Astrocyte (in vitro differentiated cells and primary cell): ENCODE data around the gene SETD6. TPM values are rescaled to one million over a fixed set of nuclear protein-coding genes. Genes with fewer than 3 reads are reported as not detected.

ENCODE experiments used
- DNase-seq: peaks from one replicate; pipeline ENCODE4 v3.0.0-alpha.2; 2010; ENCODE audit warnings: low read depth
- FAIRE-seq: peaks from 2 replicates; lab custom pipeline; 2011; peaks lifted over from hg19 to GRCh38; lab: Jason Lieb, UNC
- H2AFZ ChIP-seq: 2 replicates; pipeline ENCODE4 v1.6.0; 2012; ENCODE audit warnings: low read depth, low read length, inconsistent platforms
- H3K27ac ChIP-seq: 2 replicates; pipeline ENCODE4 v1.5.1; 2011; ENCODE audit warnings: low read depth, low read length, inconsistent platforms
- H3K27me3 ChIP-seq: 2 replicates; pipeline ENCODE4 v1.6.0; 2011; ENCODE audit warnings: low read length, inconsistent platforms; ENCODE audit not compliant: insufficient read depth
- H3K36me3 ChIP-seq: 2 replicates; pipeline ENCODE4 v1.5.1; 2011; ENCODE audit warnings: low read length, inconsistent platforms; ENCODE audit not compliant: insufficient read depth
- H3K4me1 ChIP-seq: 2 replicates; pipeline ENCODE4 v1.5.1; 2011; ENCODE audit warnings: low read length, inconsistent platforms; ENCODE audit not compliant: insufficient read depth
- H3K4me2 ChIP-seq: 2 replicates; pipeline ENCODE4 v1.6.0; 2012; ENCODE audit warnings: low read length, inconsistent platforms
- H3K4me3 ChIP-seq: 2 replicates; pipeline ENCODE4 v1.5.1; 2011; ENCODE audit warnings: low read depth, mild to moderate bottlenecking, low read length, inconsistent platforms; ENCODE audit not compliant: insufficient read depth
- H3K79me2 ChIP-seq: 2 replicates; pipeline ENCODE4 v1.6.0; 2012; ENCODE audit warnings: mild to moderate bottlenecking, low read length, inconsistent platforms; ENCODE audit not compliant: insufficient read depth
- H3K9ac ChIP-seq: 2 replicates; pipeline ENCODE4 v1.6.0; 2012; ENCODE audit warnings: mild to moderate bottlenecking, low read length, inconsistent platforms
- H3K9me3 ChIP-seq: 2 replicates; pipeline ENCODE4 v1.5.1; 2012; ENCODE audit warnings: low read depth, mild to moderate bottlenecking, low read length, inconsistent platforms; ENCODE audit not compliant: insufficient read depth
- H4K20me1 ChIP-seq: 2 replicates; pipeline ENCODE4 v1.6.0; 2012; ENCODE audit warnings: low read length, inconsistent platforms; ENCODE audit not compliant: insufficient read depth
- H3K27ac Mint-ChIP-seq: one replicate; pipeline ENCODE4 v1.8.0; 2021; ENCODE audit warnings: mild to moderate bottlenecking, mixed read lengths; ENCODE audit not compliant: unreplicated experiment
- H3K27me3 Mint-ChIP-seq: one replicate; pipeline ENCODE4 v1.8.0; 2021; ENCODE audit warnings: low read depth, mixed read lengths; ENCODE audit not compliant: unreplicated experiment
- H3K36me3 Mint-ChIP-seq: one replicate; pipeline ENCODE4 v1.8.0; 2021; ENCODE audit warnings: low read depth, mixed read lengths; ENCODE audit not compliant: unreplicated experiment
- H3K4me1 Mint-ChIP-seq: one replicate; pipeline ENCODE4 v1.8.0; 2021; ENCODE audit warnings: low read depth, mixed read lengths; ENCODE audit not compliant: unreplicated experiment
- H3K4me3 Mint-ChIP-seq: one replicate; pipeline ENCODE4 v1.8.0; 2021; ENCODE audit warnings: mild to moderate bottlenecking, moderate library complexity, mixed read lengths; ENCODE audit not compliant: unreplicated experiment
- H3K9me3 Mint-ChIP-seq: one replicate; pipeline ENCODE4 v1.8.0; 2021; ENCODE audit warnings: mild to moderate bottlenecking, mixed read lengths; ENCODE audit not compliant: unreplicated experiment
- EZH2 ChIP-seq: IDR thresholded peaks from 2 replicates; pipeline ENCODE4 v1.6.1; 2012; ENCODE audit warnings: mild to moderate bottlenecking, low read length, inconsistent platforms; ENCODE audit not compliant: insufficient read depth
- total RNA-seq: library from RNA; stranded (reverse); gene quantifications from 2 replicates; pipeline ENCODE4 v1.2.1, GENCODE V29; 2021
- TF ChIP-seq, protein P1 (sequence below): IDR thresholded peaks from 2 replicates; pipeline ENCODE4 v1.5.1; 2011; ENCODE audit warnings: low read depth, mild to moderate bottlenecking, inconsistent platforms, low read length, moderate library complexity; ENCODE audit not compliant: insufficient read depth

Gene SETD6
- total RNA-seq, 1 donor from 2014 or later, result 6.7 TPM

DNA sequence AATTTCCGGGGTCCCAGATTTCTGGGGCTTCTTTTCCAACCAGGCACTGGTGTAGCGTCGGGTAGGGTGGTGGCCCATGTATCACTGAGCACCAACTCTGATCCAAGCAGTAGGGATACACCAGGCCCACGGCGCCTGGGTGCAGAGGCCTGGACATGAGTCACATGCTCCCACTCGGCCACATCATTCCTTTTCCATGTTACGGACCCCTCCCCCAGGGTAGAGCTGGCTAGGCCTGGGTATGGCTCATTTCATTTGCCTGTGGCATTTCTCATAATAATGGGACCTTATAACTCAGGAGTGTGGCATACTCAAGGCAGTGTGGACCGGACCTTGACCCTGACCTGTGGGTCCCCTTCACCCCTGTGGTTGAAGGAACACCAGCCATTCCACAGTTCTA, 33.4 kb upstream of the SETD6 start:
- TF ChIP-seq, protein P1, sequence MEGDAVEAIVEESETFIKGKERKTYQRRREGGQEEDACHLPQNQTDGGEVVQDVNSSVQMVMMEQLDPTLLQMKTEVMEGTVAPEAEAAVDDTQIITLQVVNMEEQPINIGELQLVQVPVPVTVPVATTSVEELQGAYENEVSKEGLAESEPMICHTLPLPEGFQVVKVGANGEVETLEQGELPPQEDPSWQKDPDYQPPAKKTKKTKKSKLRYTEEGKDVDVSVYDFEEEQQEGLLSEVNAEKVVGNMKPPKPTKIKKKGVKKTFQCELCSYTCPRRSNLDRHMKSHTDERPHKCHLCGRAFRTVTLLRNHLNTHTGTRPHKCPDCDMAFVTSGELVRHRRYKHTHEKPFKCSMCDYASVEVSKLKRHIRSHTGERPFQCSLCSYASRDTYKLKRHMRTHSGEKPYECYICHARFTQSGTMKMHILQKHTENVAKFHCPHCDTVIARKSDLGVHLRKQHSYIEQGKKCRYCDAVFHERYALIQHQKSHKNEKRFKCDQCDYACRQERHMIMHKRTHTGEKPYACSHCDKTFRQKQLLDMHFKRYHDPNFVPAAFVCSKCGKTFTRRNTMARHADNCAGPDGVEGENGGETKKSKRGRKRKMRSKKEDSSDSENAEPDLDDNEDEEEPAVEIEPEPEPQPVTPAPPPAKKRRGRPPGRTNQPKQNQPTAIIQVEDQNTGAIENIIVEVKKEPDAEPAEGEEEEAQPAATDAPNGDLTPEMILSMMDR, result no peak
- TF ChIP-seq EZH2, result no peak
- FAIRE-seq, result no peak
- no peaks in the 10 kb centered on the region for H3K36me3 Mint-ChIP-seq

DNA sequence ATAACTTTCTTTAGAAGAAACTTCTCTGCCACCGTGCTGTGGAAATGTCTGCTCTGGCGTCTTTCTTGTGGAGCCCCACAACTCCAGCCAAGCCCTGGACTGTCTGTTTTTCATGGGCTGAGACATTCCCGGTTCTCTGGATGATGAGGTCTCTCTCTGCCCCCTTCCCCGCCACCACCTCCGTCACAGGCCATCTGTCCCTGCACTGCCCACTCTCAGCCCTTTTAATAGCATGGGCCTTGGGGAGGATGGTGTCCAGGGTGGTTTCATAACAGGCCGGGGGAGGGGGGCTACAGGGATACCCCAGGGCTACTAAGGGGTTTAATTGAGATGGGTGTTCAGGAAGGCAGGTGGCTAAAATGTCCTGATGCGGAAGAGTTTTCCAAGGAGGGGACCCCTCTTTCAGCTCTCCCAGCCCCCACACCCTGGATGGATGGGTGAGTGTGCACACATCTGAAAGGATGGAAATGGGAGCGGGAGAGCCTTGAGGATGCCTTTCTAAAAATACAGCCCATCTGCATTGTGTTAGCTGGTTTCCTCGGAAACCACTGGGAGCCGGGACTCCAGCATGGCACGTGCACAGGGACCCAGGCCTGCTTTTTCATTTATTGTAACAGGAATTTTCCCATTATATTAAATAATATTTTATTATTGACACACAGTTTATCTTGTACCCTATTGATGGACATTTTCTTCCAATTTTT, 30.0 kb upstream of the SETD6 start:
- no peak overlapping the region for H3K4me3 Mint-ChIP-seq
- no peaks in the 10 kb centered on the region for H3K79me2 ChIP-seq
- FAIRE-seq (no peak), DNase-seq (no peak)
- no peak overlapping the region for H3K4me3 ChIP-seq
- no peak overlapping the region for H3K27ac Mint-ChIP-seq
- H3K27ac ChIP-seq, result no peak overlapping the region
- TF ChIP-seq, protein P1, result no peak
- TF ChIP-seq EZH2, result no peak
- H3K9ac ChIP-seq, result no peak overlapping the region
- peaks cover 2% of the 10 kb centered on the region for H3K4me1 Mint-ChIP-seq
- H3K36me3 Mint-ChIP-seq, result no peaks in the 10 kb centered on the region
- no peaks in the 10 kb centered on the region for H3K9me3 Mint-ChIP-seq
- H3K4me1 ChIP-seq, result peaks cover 4% of the 10 kb centered on the region
- no peaks in the 10 kb centered on the region for H3K36me3 ChIP-seq
- no peaks in the 10 kb centered on the region for H3K27me3 ChIP-seq
- peaks cover 16% of the 10 kb centered on the region for H3K27me3 Mint-ChIP-seq
- no peak overlapping the region for H3K4me2 ChIP-seq
- H3K9me3 ChIP-seq, result no peaks in the 10 kb centered on the region
- H2AFZ ChIP-seq, result no peak overlapping the region
- H4K20me1 ChIP-seq, result no peaks in the 10 kb centered on the region

More for the DNA sequence above, 33.4 kb upstream of the SETD6 start:
- Histone ChIP-seq H4K20me1 (no peaks in the 10 kb centered on the region), H3K4me1 (peaks cover 4% of the 10 kb centered on the region), H2AFZ (peak overlapping the region; percentile 42), H3K9me3 (no peaks in the 10 kb centered on the region), H3K27me3 (no peaks in the 10 kb centered on the region), H3K9ac (no peak overlapping the region), H3K36me3 (no peaks in the 10 kb centered on the region), H3K79me2 (no peaks in the 10 kb centered on the region), H3K4me2 (no peak overlapping the region), H3K4me3 (no peak overlapping the region), H3K27ac (no peak overlapping the region)
- no peak overlapping the region for H3K4me3 Mint-ChIP-seq
- H3K9me3 Mint-ChIP-seq, result peaks cover 2% of the 10 kb centered on the region
- peaks cover 2% of the 10 kb centered on the region for H3K4me1 Mint-ChIP-seq
- no peak overlapping the region for H3K27ac Mint-ChIP-seq
- H3K27me3 Mint-ChIP-seq, result peaks cover 12% of the 10 kb centered on the region
- peak; percentile 14 for DNase-seq

DNA sequence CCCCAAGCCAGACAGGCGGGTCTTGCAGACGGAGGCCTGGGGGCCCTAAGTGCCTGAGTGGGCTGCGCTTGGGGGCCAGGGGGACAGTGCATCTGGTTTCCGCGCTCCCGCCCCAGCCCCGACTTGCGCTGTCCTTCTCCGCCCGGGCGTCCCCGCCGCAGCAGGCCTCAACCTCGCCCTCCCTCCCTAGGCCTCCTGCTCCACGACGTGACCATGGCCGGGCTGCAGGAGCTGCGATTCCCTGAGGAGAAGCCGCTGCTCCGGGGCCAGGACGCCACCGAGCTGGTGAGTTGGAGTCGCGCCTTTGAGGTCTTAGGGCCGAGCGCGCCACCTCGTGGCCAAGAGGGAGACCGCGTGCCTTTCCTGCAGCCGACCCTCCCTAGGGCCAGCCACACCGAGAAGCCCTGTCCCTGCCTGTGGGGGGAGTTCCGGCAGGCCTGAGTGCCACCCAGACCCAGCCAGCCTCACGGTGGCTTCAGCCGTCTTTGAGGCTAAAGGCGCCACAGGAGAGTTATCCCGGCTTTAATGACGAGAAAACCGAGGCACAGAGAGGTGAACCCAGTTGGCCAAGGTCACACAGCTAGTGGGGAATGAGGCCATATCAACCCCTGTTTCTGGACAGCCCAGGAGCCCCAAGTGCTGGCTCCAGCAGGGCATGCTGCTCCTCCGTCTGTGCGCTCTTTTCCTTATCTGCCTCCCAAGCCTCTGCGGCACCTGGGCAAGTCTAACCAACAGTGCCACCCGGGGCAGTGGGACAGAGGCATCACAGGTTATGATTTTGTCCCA, 27.6 kb upstream of the SETD6 start:
- FAIRE-seq (no peak), DNase-seq (peak; percentile 52)
- Histone ChIP-seq H3K4me3 (peak overlapping the region; percentile 6), H3K79me2 (no peaks in the 10 kb centered on the region), H3K27ac (no peak overlapping the region), H3K9ac (no peak overlapping the region), H2AFZ (peak overlapping the region; percentile 81), H3K4me1 (no peaks in the 10 kb centered on the region), H4K20me1 (no peaks in the 10 kb centered on the region), H3K4me2 (peak overlapping the region; percentile 68), H3K27me3 (no peaks in the 10 kb centered on the region), H3K36me3 (no peaks in the 10 kb centered on the region), H3K9me3 (no peaks in the 10 kb centered on the region)
- Mint-ChIP-seq H3K4me1 (no peaks in the 10 kb centered on the region), H3K4me3 (no peak overlapping the region), H3K36me3 (no peaks in the 10 kb centered on the region), H3K27ac (no peak overlapping the region), H3K9me3 (no peaks in the 10 kb centered on the region), H3K27me3 (peaks cover 17% of the 10 kb centered on the region)
- TF ChIP-seq EZH2, result no peak
- TF ChIP-seq, protein P1, result peak; percentile 65
